ENCODE data around the gene IP6K1.

GRCh38 chr3:49785565-49786356 lies 581 bp downstream of the IP6K1 start:
- TF ChIP-seq JUN (CRISPR knock-in tag; IDR thresholded peaks at IDR 0.05): no peak
- TF ChIP-seq FOXK1 (CRISPR knock-in tag; IDR thresholded peaks at IDR 0.05): no peak
- TF ChIP-seq, protein P1, sequence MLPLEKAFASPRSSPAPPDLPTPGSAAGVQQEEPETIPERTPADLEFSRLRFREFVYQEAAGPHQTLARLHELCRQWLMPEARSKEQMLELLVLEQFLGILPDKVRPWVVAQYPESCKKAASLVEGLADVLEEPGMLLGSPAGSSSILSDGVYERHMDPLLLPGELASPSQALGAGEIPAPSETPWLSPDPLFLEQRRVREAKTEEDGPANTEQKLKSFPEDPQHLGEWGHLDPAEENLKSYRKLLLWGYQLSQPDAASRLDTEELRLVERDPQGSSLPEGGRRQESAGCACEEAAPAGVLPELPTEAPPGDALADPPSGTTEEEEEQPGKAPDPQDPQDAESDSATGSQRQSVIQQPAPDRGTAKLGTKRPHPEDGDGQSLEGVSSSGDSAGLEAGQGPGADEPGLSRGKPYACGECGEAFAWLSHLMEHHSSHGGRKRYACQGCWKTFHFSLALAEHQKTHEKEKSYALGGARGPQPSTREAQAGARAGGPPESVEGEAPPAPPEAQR (CRISPR knock-in tag; IDR thresholded peaks at IDR 0.05): no peak
- TF ChIP-seq ATF1 (CRISPR knock-in tag; IDR thresholded peaks at IDR 0.05): no peak
